Measurements from ENCODE around the gene FAM131A. TPM values are rescaled to one million over a fixed set of nuclear protein-coding genes. Genes with fewer than 3 reads are reported as not detected.

Gene FAM131A
- total and polyA plus RNA-seq, 9 of the 15 experiments (the other 6 are each of a cell fraction or from before 2014, with no cell fraction given) = 0.48 to 11.1 (median 4.3) TPM

DNA sequence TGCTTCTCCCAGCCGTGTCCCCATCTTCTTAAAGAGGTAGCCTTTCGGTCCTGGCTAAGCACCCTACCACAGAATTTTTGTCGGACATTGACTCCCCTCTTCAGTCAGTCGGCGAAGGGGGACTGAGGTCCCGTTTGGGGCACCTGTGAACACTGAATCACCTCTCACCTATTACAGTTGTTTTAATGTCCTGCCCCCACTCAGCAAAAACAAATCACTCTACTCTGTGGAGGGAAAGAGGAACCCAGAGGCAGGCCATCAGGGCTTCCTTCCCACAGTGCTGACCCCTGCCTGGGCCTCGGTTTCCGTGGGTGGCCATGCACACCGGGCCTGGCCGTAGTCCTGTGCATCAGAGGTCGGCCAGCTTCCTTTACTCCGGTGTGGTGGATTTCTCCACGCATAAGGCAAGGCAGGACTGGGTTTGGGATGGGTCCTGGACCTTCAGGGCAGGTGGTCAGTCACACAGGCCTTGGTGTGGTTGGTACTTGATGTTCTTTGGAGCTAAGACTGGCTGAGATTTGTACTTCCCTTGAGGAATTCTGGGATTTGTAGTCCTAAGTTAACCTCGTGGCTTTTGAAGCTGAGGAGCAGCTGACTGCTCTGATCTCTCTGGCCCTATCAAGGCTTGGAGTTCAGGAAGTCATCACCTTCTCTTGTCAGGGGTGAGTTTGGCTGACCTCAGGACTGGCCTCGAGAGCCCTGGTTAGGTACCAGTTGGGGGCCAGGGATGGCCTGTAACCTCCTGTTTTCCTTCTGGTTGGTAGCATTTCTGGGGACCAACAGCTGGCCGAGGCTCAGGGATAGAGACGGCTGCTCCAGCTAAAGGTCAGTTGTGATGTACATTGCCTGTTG, 627 bp upstream of the FAM131A start (continued):
- TF ChIP-seq ZFPM2 (CRISPR knock-in tag; IDR thresholded peaks at IDR 0.05) (no peak), HOXB6 (CRISPR knock-in tag; IDR thresholded peaks at IDR 0.05; ENCODE audit: borderline replicate concordance) (no peak)

DNA sequence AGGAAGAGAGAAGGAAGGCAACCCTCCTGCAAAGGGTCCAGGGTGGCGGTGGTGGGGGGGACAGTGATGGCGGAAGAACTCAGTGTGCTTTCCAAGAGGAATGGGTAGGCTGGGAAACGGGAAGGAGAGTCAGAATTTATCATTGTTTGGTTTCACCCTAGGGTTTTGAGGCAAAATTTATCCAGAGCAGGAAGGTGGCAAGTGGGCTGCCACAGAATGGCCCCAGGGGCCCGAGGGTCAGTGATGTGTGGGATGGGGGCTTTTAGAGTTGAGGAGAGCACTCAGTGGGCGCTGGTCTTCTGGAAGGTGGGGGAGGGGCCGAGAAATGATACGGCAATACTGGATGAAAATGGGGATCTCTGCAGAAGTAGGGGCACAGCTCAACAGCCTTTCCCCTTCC, 581 bp downstream of the FAM131A start:
- 70% methylated on average over 7 of the region's 7 CpGs for WGBS (ENCODE audit: insufficient coverage, low coverage, missing lambda C conversion rate)
- H3K36me3 ChIP-seq (ENCODE audit: control insufficient read depth, insufficient read depth, low read length) = peaks cover 36% of the 10 kb centered on the region
- TF ChIP-seq ZNF12 (CRISPR knock-in tag; IDR thresholded peaks at IDR 0.05) (no peak), KLF10 (CRISPR knock-in tag; IDR thresholded peaks at IDR 0.05) (no peak), LCOR (CRISPR knock-in tag; IDR thresholded peaks at IDR 0.05) (no peak), LARP7 (IDR thresholded peaks at IDR 0.05) (no peak), SRSF1 (IDR thresholded peaks at IDR 0.05; ENCODE audit: low read depth, low read length) (no peak), CCAR2 (IDR thresholded peaks at IDR 0.05; ENCODE audit: low read depth, low read length) (no peak)
- TF ChIP-seq, protein P1, sequence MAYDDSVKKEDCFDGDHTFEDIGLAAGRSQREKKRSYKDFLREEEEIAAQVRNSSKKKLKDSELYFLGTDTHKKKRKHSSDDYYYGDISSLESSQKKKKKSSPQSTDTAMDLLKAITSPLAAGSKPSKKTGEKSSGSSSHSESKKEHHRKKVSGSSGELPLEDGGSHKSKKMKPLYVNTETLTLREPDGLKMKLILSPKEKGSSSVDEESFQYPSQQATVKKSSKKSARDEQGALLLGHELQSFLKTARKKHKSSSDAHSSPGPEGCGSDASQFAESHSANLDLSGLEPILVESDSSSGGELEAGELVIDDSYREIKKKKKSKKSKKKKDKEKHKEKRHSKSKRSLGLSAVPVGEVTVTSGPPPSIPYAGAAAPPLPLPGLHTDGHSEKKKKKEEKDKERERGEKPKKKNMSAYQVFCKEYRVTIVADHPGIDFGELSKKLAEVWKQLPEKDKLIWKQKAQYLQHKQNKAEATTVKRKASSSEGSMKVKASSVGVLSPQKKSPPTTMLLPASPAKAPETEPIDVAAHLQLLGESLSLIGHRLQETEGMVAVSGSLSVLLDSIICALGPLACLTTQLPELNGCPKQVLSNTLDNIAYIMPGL (CRISPR knock-in tag; IDR thresholded peaks at IDR 0.05) = no peak
- TF ChIP-seq, protein P2, sequence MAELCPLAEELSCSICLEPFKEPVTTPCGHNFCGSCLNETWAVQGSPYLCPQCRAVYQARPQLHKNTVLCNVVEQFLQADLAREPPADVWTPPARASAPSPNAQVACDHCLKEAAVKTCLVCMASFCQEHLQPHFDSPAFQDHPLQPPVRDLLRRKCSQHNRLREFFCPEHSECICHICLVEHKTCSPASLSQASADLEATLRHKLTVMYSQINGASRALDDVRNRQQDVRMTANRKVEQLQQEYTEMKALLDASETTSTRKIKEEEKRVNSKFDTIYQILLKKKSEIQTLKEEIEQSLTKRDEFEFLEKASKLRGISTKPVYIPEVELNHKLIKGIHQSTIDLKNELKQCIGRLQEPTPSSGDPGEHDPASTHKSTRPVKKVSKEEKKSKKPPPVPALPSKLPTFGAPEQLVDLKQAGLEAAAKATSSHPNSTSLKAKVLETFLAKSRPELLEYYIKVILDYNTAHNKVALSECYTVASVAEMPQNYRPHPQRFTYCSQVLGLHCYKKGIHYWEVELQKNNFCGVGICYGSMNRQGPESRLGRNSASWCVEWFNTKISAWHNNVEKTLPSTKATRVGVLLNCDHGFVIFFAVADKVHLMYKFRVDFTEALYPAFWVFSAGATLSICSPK (IDR thresholded peaks at IDR 0.05; ENCODE audit: borderline replicate concordance) = no peak
- H3K9ac ChIP-seq (ENCODE audit: insufficient read depth in 1 of 2, low read depth in 2 of 2, low read length in 2 of 2) = peak overlapping the region in 1 of 2 experiments; percentile 47; a peak in 1 of 4 replicates
- H2AFZ ChIP-seq (ENCODE audit: low read depth, low read length) = no peak overlapping the region
- peaks cover 24% of the 10 kb centered on the region for H4K20me1 ChIP-seq (replicated peaks; ENCODE audit: control insufficient read depth, insufficient read depth, low read length)
- no peak overlapping the region for H3K4me3 ChIP-seq
- no TSS peak for BruUV-seq (replicated peaks)
- in situ Hi-C loops (cut with MboI) (no loop called here), intact Hi-C loops (cut with micrococcal nuclease) (no loop called here)
- no peaks in the 10 kb centered on the region for H3K27me3 ChIP-seq (ENCODE audit: control insufficient read depth in 2 of 2, insufficient read depth in 2 of 2, low read length in 2 of 2)
- no peaks in the 10 kb centered on the region for H3K9me3 ChIP-seq (replicated peaks; ENCODE audit: control insufficient read depth, insufficient read depth, low read depth, low read length)
- no peak overlapping the region for H3K4me2 ChIP-seq (ENCODE audit: insufficient read depth, low read length)
- H3K27ac ChIP-seq (ENCODE audit: extremely low read depth, low read depth, low read length) = no peak overlapping the region
- peaks cover 11% of the 10 kb centered on the region for H3K9me1 ChIP-seq (ENCODE audit: control insufficient read depth, insufficient read depth, low read length)
- POLR2A ChIA-PET = interaction anchor here (1.4 to 1.9 kb wide), 2 partner anchors 10 to 11 kb away, joined by 7 to 8 read pairs; no protein-coding TSS in a partner anchor
- CTCF ChIA-PET (ENCODE audit: low intra/inter-chr PET ratio) = interaction anchor here (0.6 kb wide), 1 partner anchor 11 kb away, joined by 3 read pairs; no protein-coding TSS in a partner anchor
- peaks cover 37 to 57% of the 10 kb centered on the region in 2 experiments for H3K4me1 ChIP-seq (replicated peaks in 1 of 2; ENCODE audit: control insufficient read depth in 2 of 2, insufficient read depth in 2 of 2, low read length in 2 of 2)
- DNase-seq (ENCODE audit: extremely low read depth in 1 of 4, low spot score in 3 of 4) (no peak), FAIRE-seq (no peak), ATAC-seq (no peak)
- H3K79me2 ChIP-seq (ENCODE audit: control insufficient read depth, insufficient read depth, low read length) = peaks cover 16% of the 10 kb centered on the region
